Stimulated activated naive CD8-positive, alpha-beta T cell treated with anti-CD3 and anti-CD28 coated beads, Interleukin-15, Interleukin-2, amounts not matched to agents 100 ng/mL and 50 ng/mL, for 24 hours (primary cell): Measurements from ENCODE around the gene PTGES2.
"Not testable (repeated sequence)": the region's sequence is repeated elsewhere in the genome, so short reads cannot be mapped to it uniquely, and the experiment has no call there.

ENCODE experiments used
- H3K27ac Mint-ChIP-seq: one replicate; pipeline ENCODE4 v1.8.0; 2021; ENCODE audit warnings: mild to moderate bottlenecking, mixed read lengths
- H3K27me3 Mint-ChIP-seq: one replicate; pipeline ENCODE4 v1.8.0; 2021; ENCODE audit warnings: mixed read lengths
- H3K36me3 Mint-ChIP-seq: one replicate; pipeline ENCODE4 v1.8.0; 2021; ENCODE audit warnings: low read depth, mixed read lengths
- H3K4me1 Mint-ChIP-seq: one replicate; pipeline ENCODE4 v1.8.0; 2021; ENCODE audit warnings: low read depth, mixed read lengths
- H3K4me3 Mint-ChIP-seq: one replicate; pipeline ENCODE4 v1.8.0; 2021; ENCODE audit warnings: mild to moderate bottlenecking, mixed read lengths
- H3K9me3 Mint-ChIP-seq: one replicate; pipeline ENCODE4 v1.8.0; 2021; ENCODE audit warnings: mixed read lengths

Gene PTGES2

GRCh38 chr9:128120741-128121465 is 6.6 kb downstream of the PTGES2 start:
- H3K4me3 Mint-ChIP-seq, result no peak overlapping the region
- H3K4me1 Mint-ChIP-seq, result peaks cover 28% of the 10 kb centered on the region
- H3K36me3 Mint-ChIP-seq, result peaks cover 6% of the 10 kb centered on the region
- no peaks in the 10 kb centered on the region for H3K27me3 Mint-ChIP-seq
- no peak overlapping the region for H3K27ac Mint-ChIP-seq
- H3K9me3 Mint-ChIP-seq, result no peaks in the 10 kb centered on the region

- no peak overlapping the region for H3K27ac Mint-ChIP-seq
- no peak overlapping the region for H3K4me3 Mint-ChIP-seq
- no peaks in the 10 kb centered on the region for H3K27me3 Mint-ChIP-seq
- H3K9me3 Mint-ChIP-seq, result no peaks in the 10 kb centered on the region
- peaks cover 26% of the 10 kb centered on the region for H3K4me1 Mint-ChIP-seq
- peaks cover 4% of the 10 kb centered on the region for H3K36me3 Mint-ChIP-seq
Observed at GRCh38 chr9:128120061-128120740, 7.3 kb downstream of the PTGES2 start.

GRCh38 chr9:128118971-128119665 is 8.4 kb downstream of the PTGES2 start:
- H3K36me3 Mint-ChIP-seq, result peaks cover 9% of the 10 kb centered on the region
- no peaks in the 10 kb centered on the region for H3K9me3 Mint-ChIP-seq
- H3K4me3 Mint-ChIP-seq, result no peak overlapping the region
- no peak overlapping the region for H3K27ac Mint-ChIP-seq
- H3K4me1 Mint-ChIP-seq, result peaks cover 21% of the 10 kb centered on the region
- H3K27me3 Mint-ChIP-seq, result no peaks in the 10 kb centered on the region

GRCh38 chr9:128118472-128118857 is 9.1 kb downstream of the PTGES2 start:
- H3K9me3 Mint-ChIP-seq, result no peaks in the 10 kb centered on the region
- peaks cover 9% of the 10 kb centered on the region for H3K36me3 Mint-ChIP-seq
- no peak overlapping the region for H3K4me3 Mint-ChIP-seq
- no peak overlapping the region for H3K27ac Mint-ChIP-seq
- H3K4me1 Mint-ChIP-seq, result peaks cover 21% of the 10 kb centered on the region
- no peaks in the 10 kb centered on the region for H3K27me3 Mint-ChIP-seq

GRCh38 chr9:128117613-128118471 is 9.7 kb downstream of the PTGES2 start:
- Mint-ChIP-seq H3K36me3 (peaks cover 14% of the 10 kb centered on the region), H3K4me1 (peaks cover 21% of the 10 kb centered on the region), H3K27me3 (no peaks in the 10 kb centered on the region), H3K9me3 (no peaks in the 10 kb centered on the region), H3K27ac (no peak overlapping the region), H3K4me3 (no peak overlapping the region)

- Mint-ChIP-seq H3K4me3 (no peak overlapping the region), H3K27ac (peak overlapping the region; percentile 12), H3K27me3 (no peaks in the 10 kb centered on the region)
Observed at GRCh38 chr9:128116104-128117083, 11.1 kb downstream of the PTGES2 start.

GRCh38 chr9:128115187-128116103 is 12.1 kb downstream of the PTGES2 start:
- Mint-ChIP-seq H3K27me3 (no peaks in the 10 kb centered on the region), H3K27ac (peak overlapping the region; percentile 12), H3K4me1 (peaks cover 21% of the 10 kb centered on the region), H3K9me3 (no peaks in the 10 kb centered on the region), H3K36me3 (peaks cover 21% of the 10 kb centered on the region), H3K4me3 (no peak overlapping the region)

More at GRCh38 chr9:128116104-128117083, 11.1 kb downstream of the PTGES2 start:
- Mint-ChIP-seq H3K9me3 (no peaks in the 10 kb centered on the region), H3K4me1 (peaks cover 21% of the 10 kb centered on the region), H3K36me3 (peaks cover 18% of the 10 kb centered on the region)

- H3K9me3 Mint-ChIP-seq, result no peaks in the 10 kb centered on the region
- peaks cover 26% of the 10 kb centered on the region for H3K36me3 Mint-ChIP-seq
- H3K4me3 Mint-ChIP-seq, result no peak overlapping the region
Observed at GRCh38 chr9:128114326-128115186, 13.0 kb downstream of the PTGES2 start.

GRCh38 chr9:128113526-128114325 is 13.8 kb downstream of the PTGES2 start:
- H3K27me3 Mint-ChIP-seq, result no peaks in the 10 kb centered on the region
- H3K27ac Mint-ChIP-seq, result no peak overlapping the region
- no peak overlapping the region for H3K4me3 Mint-ChIP-seq
- H3K9me3 Mint-ChIP-seq, result no peaks in the 10 kb centered on the region
- H3K36me3 Mint-ChIP-seq, result peaks cover 28% of the 10 kb centered on the region
- H3K4me1 Mint-ChIP-seq, result peaks cover 21% of the 10 kb centered on the region

More at GRCh38 chr9:128114326-128115186, 13.0 kb downstream of the PTGES2 start:
- Mint-ChIP-seq H3K27me3 (no peaks in the 10 kb centered on the region), H3K27ac (no peak overlapping the region), H3K4me1 (peaks cover 21% of the 10 kb centered on the region)

GRCh38 chr9:128111726-128112125 is 15.8 kb downstream of the PTGES2 start:
- not testable (repeated sequence) for H3K27ac Mint-ChIP-seq, H3K27me3 Mint-ChIP-seq
- H3K36me3 Mint-ChIP-seq, result peaks cover 37% of the 10 kb centered on the region

GRCh38 chr9:128109050-128109709 is 18.3 kb downstream of the PTGES2 start:
- Mint-ChIP-seq H3K27ac (peak overlapping the region; percentile 76), H3K4me3 (no peak overlapping the region), H3K36me3 (peaks cover 40% of the 10 kb centered on the region), H3K27me3 (no peaks in the 10 kb centered on the region), H3K9me3 (no peaks in the 10 kb centered on the region), H3K4me1 (no peaks in the 10 kb centered on the region)

More at GRCh38 chr9:128111726-128112125, 15.8 kb downstream of the PTGES2 start:
- not testable (repeated sequence) for H3K4me3 Mint-ChIP-seq, H3K9me3 Mint-ChIP-seq
- peaks cover 12% of the 10 kb centered on the region for H3K4me1 Mint-ChIP-seq
